GM12878 (cell line): ENCODE measurements around the gene PIWIL4. TPM values are rescaled to one million over a fixed set of nuclear protein-coding genes. Genes with fewer than 3 reads are reported as not detected.
A peak's percentile ranks its signal among the peaks of the same experiment; 100 is the strongest.

Experiments
- ATAC-seq: fragments of 200-7000 bp; cut with Tn5 transposase; 3 replicates; pipeline ENCODE4 v1.9.1; 2020; ENCODE audit warnings: mild to moderate bottlenecking, moderate library complexity
- BruUV-seq: library from RNA; stranded (reverse); fragments of 400-500 nt; replicated peaks from 2 replicates; lab custom pipeline; 2021; lab: Mats Ljungman, UMichigan
- CTCF ChIA-PET: fragments of 300-600 bp; sonication (Branson Sonifier 250); formaldehyde crosslinking; extraction: SDS; loops from one replicate; lab custom pipeline; 2021; ENCODE audit warnings: inconsistent platforms; lab: Yijun Ruan, JAX
- POLR2A ChIA-PET: fragments of 350-600 bp; formaldehyde crosslinking; extraction: SDS; loops from one replicate; lab custom pipeline; 2021; ENCODE audit warnings: inconsistent platforms; lab: Charles Lee
- RAD21 ChIA-PET: fragments of 300-600 bp; sonication (Branson Sonifier 250); formaldehyde crosslinking; loops from one replicate; lab custom pipeline; 2023; ENCODE audit warnings: antibody characterized with exemption; ENCODE audit not compliant: unreplicated experiment; lab: Charles Lee
- SMC1A ChIA-PET: fragments of 300-600 bp; sonication (Branson Sonifier 250); formaldehyde crosslinking; loops from one replicate; lab custom pipeline; 2023; ENCODE audit not compliant: unreplicated experiment, uncharacterized antibody; lab: Charles Lee
- DNase-seq: peaks from one replicate; pipeline ENCODE4 v3.0.0-alpha.2; 2011; ENCODE audit warnings: low read depth, low spot score
- FAIRE-seq: peaks from 3 replicates; lab custom pipeline; 2011; peaks lifted over from hg19 to GRCh38; lab: Jason Lieb, UNC
- H2AFZ ChIP-seq: 2 replicates; pipeline ENCODE4 v1.6.0; 2011; ENCODE audit warnings: low read depth, low read length, control low read depth; ENCODE audit not compliant: control insufficient read depth
- H3K27ac ChIP-seq: 2 replicates; pipeline ENCODE4 v1.5.1; 2011; ENCODE audit warnings: control low read depth; ENCODE audit not compliant: control insufficient read depth, insufficient read depth
- H3K27me3 ChIP-seq, 2 experiments: replicated peaks in 1 of 2; 2 replicates each; pipeline versions ENCODE4 v1.6.0 to v1.6.1; 2011; ENCODE audit warnings: low read length in 1 of 2; ENCODE audit not compliant: control insufficient read depth in 2 of 2, insufficient read depth in 2 of 2
- H3K36me3 ChIP-seq, 2 experiments: 2 replicates each; pipeline ENCODE4 v1.5.1; 2011; ENCODE audit warnings: low read length in 1 of 2; ENCODE audit not compliant: control insufficient read depth in 2 of 2, insufficient read depth in 2 of 2
- H3K4me1 ChIP-seq: 2 replicates; pipeline ENCODE4 v1.6.1; 2011; ENCODE audit warnings: mild to moderate bottlenecking, low read length, moderate library complexity, mixed read lengths; ENCODE audit not compliant: control insufficient read depth, insufficient read depth
- H3K4me2 ChIP-seq: 2 replicates; pipeline ENCODE4 v1.6.0; 2011; ENCODE audit warnings: control low read depth; ENCODE audit not compliant: control insufficient read depth, insufficient read depth
- H3K4me3 ChIP-seq: fragments of 200-600 bp; sonication (generic); 2 replicates; pipeline ENCODE4 v1.5.1; 2016
- H3K79me2 ChIP-seq: 2 replicates; pipeline ENCODE4 v1.6.0; 2011; ENCODE audit warnings: low read length; ENCODE audit not compliant: control insufficient read depth, insufficient read depth
- H3K9ac ChIP-seq: 2 replicates; pipeline ENCODE4 v1.8.0; 2011; ENCODE audit warnings: low read length, control low read depth, mixed read lengths; ENCODE audit not compliant: control insufficient read depth, insufficient read depth
- H3K9me3 ChIP-seq: replicated peaks from 3 replicates; pipeline ENCODE4 v1.5.1; 2011; ENCODE audit warnings: mild to moderate bottlenecking, low read length; ENCODE audit not compliant: control insufficient read depth, insufficient read depth
- H4K20me1 ChIP-seq: 2 replicates; pipeline ENCODE4 v1.6.0; 2011; ENCODE audit not compliant: control insufficient read depth, insufficient read depth
- PKNOX1 ChIP-seq: fragments of 450-650 bp; IDR thresholded peaks from 2 replicates; pipeline ENCODE4 v1.6.1; 2016; ENCODE audit warnings: mild to moderate bottlenecking
- RFX5 ChIP-seq: IDR thresholded peaks from 2 replicates; pipeline ENCODE4 v1.6.1; 2011; ENCODE audit warnings: low read depth, low read length, improper control_type of control experiment
- WGBS: methylation state at CpG from one replicate; pipeline ENCODE4 v1.1.6; 2016; ENCODE audit warnings: low lambda C conversion rate; ENCODE audit not compliant: insufficient replicate concordance, insufficient coverage; ENCODE audit errors: missing lambda C conversion rate; 5-methylcytosine and 5-hydroxymethylcytosine counted together
- in situ Hi-C: fragments of 300-500 bp; cut with MboI; formaldehyde crosslinking; loops from 9 replicates; pipeline ENCODE4 v1.14.3; 2018; ENCODE audit warnings: mixed read lengths
- intact Hi-C: fragments of 100-400 bp; cut with micrococcal nuclease; formaldehyde crosslinking; loops from one replicate; pipeline ENCODE4 v1.14.2; 2022; ENCODE audit not compliant: unreplicated experiment
- polyA plus RNA-seq, 11 experiments: library from polyadenylated mRNA; depleted of rRNA in 4 of 11; unstranded in 6 of 11; stranded (reverse) in 5 of 11; fragments of >200 nt; fragmentation: Nextera tagmentation in 4 of 11; fragmentation: Illumina TruSeq in 1 of 11; extraction: Ambion mirVana in 4 of 11; extraction: Trizol in 1 of 11; gene quantifications; 1 replicate in 1 of 11; 2 replicates in 10 of 11; pipeline versions ENCODE4 v1.2.1 to v1.2.3, GENCODE V29; 2011 to 2016; ENCODE audit warnings: inconsistent platforms in 2 of 11, missing spikeins in 2 of 11, low read depth in 1 of 11
- total RNA-seq, 4 experiments: library from RNA; depleted of rRNA in 3 of 4; stranded (reverse); fragments of >200 nt in 3 of 4; fragmentation: Illumina TruSeq in 1 of 4; extraction: Trizol in 1 of 4; gene quantifications; 2 replicates each; pipeline versions ENCODE4 v1.2.1 to v1.2.3, GENCODE V29; 2013 to 2021

PIWIL4 gene
- total and polyA plus RNA-seq, 10 of the 15 experiments (the other 5 are each of a cell fraction or from before 2014, with no cell fraction given): 0.23 to 13.3 (median 0.47) TPM

DNA sequence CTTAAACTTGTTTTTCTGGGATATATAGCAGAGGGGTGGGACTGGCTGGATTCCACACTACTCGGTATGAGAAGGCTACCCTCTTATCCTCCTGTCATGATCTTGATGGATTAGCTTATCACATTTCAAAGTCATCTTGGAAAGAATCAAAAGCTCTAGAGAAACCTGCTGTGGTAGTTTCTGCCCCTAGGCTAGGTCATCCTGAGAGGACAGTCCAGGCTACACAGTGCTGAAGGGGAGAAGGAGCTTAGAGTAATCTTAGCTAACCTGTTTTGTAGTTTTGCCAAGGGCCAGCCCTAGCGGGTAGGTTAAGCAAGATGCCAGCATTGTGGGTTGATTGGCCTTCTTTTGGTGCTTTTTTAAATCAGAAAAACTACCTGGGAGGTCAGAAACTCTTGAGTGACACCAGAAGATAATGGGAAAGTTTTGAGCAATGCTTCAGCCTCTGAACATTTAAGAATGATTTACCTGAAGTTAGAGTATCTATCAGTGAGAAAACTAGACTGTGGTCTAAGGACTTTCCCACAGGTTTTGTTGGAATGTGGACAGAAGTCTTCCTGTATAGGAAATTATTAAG, 21.3 kb downstream of the PIWIL4 start:
- no peaks in the 10 kb centered on the region for H3K36me3 ChIP-seq
- CTCF ChIA-PET: interaction anchor here (0.6 to 10.7 kb wide), 13 partner anchors 8 to 124 kb away, joined by 3 to 100 read pairs (median 7); partner anchors contain the start of gene FUT4
- peaks cover 8% of the 10 kb centered on the region; the same call in 1 of the 2 replicates for H3K4me1 ChIP-seq
- H3K9me3 ChIP-seq: no peaks in the 10 kb centered on the region
- H3K4me2 ChIP-seq: no peak overlapping the region
- no peaks in the 10 kb centered on the region for H4K20me1 ChIP-seq
- no peaks in the 10 kb centered on the region; the same call in 1 of the 2 replicates for H3K79me2 ChIP-seq
- peak; percentile 28 for ATAC-seq
- WGBS: 44% methylated on average over 2 of the region's 2 CpGs
- H2AFZ ChIP-seq: no peak overlapping the region
- POLR2A ChIA-PET: interaction anchor here (1.0 to 4.2 kb wide), 6 partner anchors 8 to 45 kb away, joined by 3 to 27 read pairs (median 6); partner anchors contain the start of gene FUT4
- H3K4me3 ChIP-seq: no peak overlapping the region
- no peak for FAIRE-seq
- no peak for DNase-seq
- RAD21 ChIA-PET: interaction anchor here (1.0 to 7.5 kb wide), 5 partner anchors 8 to 67 kb away, joined by 3 to 68 read pairs (median 8); no protein-coding TSS in a partner anchor
- intact Hi-C loops: no loop called here
- H3K27me3 ChIP-seq: no peaks in the 10 kb centered on the region
- BruUV-seq: no TSS peak
- TF ChIP-seq PKNOX1 (peak; percentile 86), RFX5 (no peak)
- SMC1A ChIA-PET: interaction anchor here (0.6 to 13.6 kb wide), 16 partner anchors 9 to 289 kb away, joined by 3 to 145 read pairs (median 4); partner anchors contain the start of gene C11orf97
- in situ Hi-C loops: no loop called here
- H3K27ac ChIP-seq: no peak overlapping the region
- H3K9ac ChIP-seq: no peak overlapping the region
